Hematopoietic multipotent progenitor cell treated with erythropoietin and hydrocortisone succinate and interleukin-3 and kit ligand, for 8 days (in vitro differentiated cells): Measurements from ENCODE around the gene A3GALT2.
A peak's percentile ranks its signal among the peaks of the same experiment; 100 is the strongest.

Experiments
- DNase-seq: peaks from one replicate; pipeline ENCODE4 v3.0.0-alpha.2; 2015

Gene A3GALT2

GRCh38 chr1:33349778-33350610 lies 29.1 kb upstream of the A3GALT2 start:
- peak; percentile 86 for DNase-seq

GRCh38 chr1:33349081-33349759 lies 28.3 kb upstream of the A3GALT2 start:
- peak; percentile 62 for DNase-seq

- no peak for DNase-seq
Observed at GRCh38 chr1:33348676-33349080, 27.8 kb upstream of the A3GALT2 start.

DNA sequence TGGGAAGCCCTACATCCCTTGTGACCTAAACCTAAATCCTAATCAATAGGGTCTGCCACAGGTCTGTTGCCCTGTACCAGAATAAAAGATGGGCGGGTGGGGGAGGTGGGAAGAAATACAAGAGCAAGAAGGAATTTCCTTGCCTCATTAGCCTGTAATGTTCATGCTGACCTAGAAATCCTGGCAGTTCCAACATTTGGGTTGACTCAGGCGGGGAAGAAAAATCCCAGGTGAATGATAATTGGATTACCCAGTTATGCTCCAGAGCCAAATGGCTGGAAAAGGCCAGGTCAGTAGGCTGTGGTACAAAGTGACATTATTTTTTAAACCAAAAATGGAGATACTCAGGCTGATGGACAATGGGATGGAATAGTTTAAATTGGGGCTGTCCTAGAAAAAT lies 27.3 kb upstream of the A3GALT2 start:
- DNase-seq: no peak

DNA sequence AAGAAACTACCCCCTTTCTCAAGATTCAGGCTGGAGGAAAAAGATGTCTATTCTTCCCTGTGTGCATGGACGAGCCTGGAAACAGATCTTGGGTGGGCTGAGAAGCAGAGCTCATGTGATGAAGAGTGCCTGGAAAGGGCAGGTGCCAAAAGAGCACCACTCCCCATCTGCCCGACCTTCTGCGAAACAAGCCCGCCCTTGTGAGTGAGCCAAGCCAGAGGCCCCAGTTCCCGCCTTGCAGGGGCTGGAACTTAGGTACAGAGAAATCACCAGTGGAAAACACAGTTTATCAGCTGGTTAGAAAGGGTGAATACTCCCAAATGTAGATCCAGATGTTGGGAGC lies 26.7 kb upstream of the A3GALT2 start:
- DNase-seq: peak; percentile 67

DNA sequence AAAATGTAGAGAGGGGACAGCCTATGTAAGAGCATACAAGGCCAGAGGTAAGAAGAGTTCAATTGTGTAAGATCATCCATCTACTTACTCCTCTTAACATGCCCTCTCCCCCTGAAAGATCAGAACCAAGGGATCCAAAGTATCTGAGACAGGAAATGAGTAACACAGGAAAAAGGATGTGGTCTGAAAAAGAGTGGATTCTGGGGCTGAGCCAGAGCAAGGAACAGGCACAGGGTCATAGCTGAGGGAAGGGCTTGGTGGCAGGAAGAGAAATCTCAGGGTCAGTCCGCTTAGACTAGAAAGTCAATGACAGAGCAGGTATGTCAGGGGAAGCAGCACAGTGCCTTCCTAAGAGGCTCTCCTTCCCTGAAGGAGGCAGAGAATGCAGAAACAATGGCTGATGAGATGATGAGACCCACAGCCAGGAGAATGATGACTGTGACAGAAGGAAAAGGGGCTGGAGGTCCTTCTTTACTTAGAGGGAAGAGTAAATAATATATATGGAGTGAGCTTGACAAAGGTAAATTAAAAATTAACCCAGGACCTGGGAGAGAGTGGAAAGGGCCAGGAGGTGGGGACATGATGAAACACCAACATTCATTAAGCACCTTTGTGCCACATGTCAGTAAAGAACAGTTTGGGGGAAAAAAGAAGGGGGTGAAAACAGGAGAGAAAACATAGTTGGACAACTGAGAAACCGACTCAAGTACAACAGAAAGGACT lies 26.2 kb upstream of the A3GALT2 start:
- peak; percentile 41 for DNase-seq

GRCh38 chr1:33346533-33346926 lies 25.6 kb upstream of the A3GALT2 start:
- DNase-seq: no peak

DNA sequence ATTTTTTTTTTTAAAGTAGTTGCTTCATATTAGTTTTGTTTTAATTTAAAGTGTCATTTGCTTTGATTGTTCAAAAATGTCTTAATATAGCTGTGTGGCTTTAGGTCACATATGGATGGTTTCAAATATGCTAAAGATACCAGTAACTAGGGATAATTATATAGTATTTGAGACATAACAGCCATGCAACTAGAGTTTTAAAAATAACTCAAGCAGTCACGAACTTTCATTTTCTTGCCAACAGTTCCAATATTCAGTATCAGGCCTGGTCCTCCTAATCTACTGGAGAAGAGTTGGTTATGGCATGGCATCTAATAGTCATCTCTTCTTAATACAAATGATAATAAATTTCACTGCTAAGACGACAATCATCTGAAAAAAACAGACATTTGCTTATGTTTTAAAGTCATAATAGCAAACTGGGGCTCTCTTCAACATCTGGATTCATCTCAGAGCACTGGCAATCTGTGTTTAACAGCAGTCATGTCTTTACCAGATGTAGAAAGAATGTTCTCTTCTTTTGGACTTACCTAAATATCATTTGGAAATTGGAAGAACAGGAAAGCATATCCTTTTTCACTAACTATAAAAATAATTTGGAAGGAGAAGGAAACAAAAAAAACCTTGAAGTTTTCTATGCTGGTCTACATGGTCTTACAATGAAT lies 24.1 kb upstream of the A3GALT2 start:
- DNase-seq: no peak

DNA sequence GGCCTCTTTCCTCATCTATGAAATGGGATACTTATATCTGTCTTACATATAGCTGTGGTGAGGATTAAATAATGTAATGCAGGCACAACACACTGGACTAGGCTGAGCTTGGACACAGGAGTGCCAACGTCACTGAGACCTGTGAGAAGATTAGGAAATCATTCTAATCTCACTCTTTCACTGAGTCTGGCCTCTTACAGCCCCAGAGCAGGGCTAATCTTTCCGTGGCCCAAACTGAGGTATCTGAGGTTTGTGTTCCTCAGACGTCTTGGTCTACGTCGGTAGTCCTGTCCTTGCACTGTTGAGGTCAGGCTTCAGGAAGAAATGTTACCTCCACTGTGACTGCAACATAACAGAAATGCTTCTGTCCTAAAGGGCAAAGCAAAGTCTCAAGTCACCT lies 22.6 kb upstream of the A3GALT2 start:
- no peak for DNase-seq

- no peak for DNase-seq
Observed at GRCh38 chr1:33342041-33342723, 21.3 kb upstream of the A3GALT2 start.

- no peak for DNase-seq
Observed at GRCh38 chr1:33341190-33341589, 20.3 kb upstream of the A3GALT2 start.

DNA sequence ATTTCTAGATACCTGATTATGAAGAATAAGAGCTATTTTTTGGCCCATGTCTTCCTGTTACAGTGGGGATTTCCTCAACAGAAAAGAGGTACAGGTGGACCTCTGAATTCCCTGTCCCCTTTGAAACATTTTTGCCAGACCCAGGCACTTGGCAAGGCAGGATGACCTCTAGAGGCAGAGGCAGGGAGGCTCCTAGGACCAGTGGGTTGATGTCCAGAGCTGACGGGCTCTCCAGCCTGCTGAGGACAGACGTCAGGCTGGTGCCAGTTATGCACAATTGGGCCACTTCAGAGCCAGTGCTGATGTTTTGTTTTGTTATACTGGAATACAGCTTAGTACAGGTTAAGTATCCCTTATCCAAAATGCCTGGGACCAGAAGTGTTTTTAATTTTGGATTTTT lies 18.5 kb upstream of the A3GALT2 start:
- no peak for DNase-seq

GRCh38 chr1:33338440-33339211 lies 17.7 kb upstream of the A3GALT2 start:
- no peak for DNase-seq

- DNase-seq: no peak
Observed at GRCh38 chr1:33338048-33338439, 17.1 kb upstream of the A3GALT2 start.

DNA sequence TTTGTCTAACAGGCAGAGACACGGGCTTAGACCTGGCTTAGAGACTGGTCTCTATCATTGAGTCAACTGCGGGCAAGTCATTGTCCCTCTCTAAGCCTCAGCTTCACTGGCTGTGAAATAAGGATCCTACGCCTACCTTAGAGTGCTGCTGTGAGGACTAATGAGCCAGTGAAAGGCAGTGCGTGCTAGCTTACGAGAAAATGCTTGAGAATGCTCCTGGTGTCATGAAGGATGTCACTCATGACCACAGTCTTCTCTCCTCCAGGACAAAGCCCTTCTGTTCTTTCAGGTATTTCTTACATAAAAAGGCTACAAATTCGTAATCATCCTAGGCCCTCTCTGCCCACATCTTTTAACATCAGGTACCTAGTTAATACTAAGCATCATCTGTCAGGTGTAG lies 16.5 kb upstream of the A3GALT2 start:
- DNase-seq: no peak

GRCh38 chr1:33336580-33336979 lies 15.7 kb upstream of the A3GALT2 start:
- DNase-seq: no peak

- no peak for DNase-seq
Observed at GRCh38 chr1:33335020-33335419, 14.1 kb upstream of the A3GALT2 start.

GRCh38 chr1:33334081-33334552 lies 13.2 kb upstream of the A3GALT2 start:
- no peak for DNase-seq

GRCh38 chr1:33332881-33333280 lies 12.0 kb upstream of the A3GALT2 start:
- DNase-seq: no peak

GRCh38 chr1:33332357-33332789 lies 11.5 kb upstream of the A3GALT2 start:
- DNase-seq: no peak

DNA sequence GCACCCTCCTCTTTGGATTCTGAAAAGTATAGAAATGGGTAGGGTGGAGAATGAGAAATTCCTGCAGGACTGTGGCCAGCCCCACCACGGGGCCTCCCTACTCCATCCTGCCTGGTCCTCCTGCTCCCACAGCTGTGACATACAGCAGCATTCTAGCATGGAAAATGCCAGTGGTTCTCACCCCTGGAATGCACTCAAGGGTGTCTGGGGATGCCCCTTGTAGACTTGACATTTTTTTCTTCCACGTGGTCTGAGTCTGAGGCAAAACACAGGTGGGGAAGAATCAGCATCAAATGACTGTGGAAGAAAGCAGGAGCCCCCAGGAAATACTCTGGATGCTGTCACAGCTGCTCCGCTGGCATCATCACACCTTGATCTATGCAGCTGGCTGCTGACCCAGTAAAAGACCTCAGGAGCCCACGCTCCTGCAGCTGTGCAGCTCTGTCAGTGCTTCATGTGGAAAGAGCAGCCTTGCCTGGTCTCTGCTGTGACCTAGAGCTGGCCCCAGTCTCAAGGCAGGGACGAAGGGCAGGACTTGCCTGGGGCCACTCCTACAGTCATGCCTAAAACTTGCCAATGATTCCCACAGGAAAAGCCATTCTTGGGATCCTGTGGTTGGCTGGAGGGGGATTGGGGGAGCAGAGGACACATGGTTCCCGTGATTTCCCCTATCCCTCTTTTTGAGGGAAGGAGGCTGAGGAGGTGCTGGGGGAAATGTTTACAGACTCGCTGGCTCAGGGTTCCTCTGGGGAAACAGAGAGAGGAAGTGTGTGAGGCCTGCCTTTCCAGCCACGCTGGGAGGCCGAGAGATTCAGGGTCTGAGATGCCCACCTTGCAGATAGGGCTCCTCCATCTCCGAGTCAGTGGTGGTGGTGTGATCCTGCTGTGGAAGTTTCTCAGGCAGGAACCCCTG lies 10.8 kb upstream of the A3GALT2 start:
- DNase-seq: no peak
